ENCODE measurements around the gene SAT1. TPM values are rescaled to one million over a fixed set of nuclear protein-coding genes. Genes with fewer than 3 reads are reported as not detected.

The SAT1 gene
- total RNA-seq, 3 donors from 2014 or later, result 267 to 574 (median 449) TPM

GRCh38 chrX:23820235-23820782, 37.3 kb downstream of the SAT1 start:
- Histone ChIP-seq H3K4me3 (no peak overlapping the region), H3K36me3 (ENCODE audit: low read depth) (no peaks in the 10 kb centered on the region), H3K9me3 (no peaks in the 10 kb centered on the region), H3K4me1 (ENCODE audit: low read depth) (no peaks in the 10 kb centered on the region)
- TF ChIP-seq CTCF (IDR thresholded peaks at IDR 0.05), result no peak
- no peak for DNase-seq
- no peak for ATAC-seq
- intact Hi-C loops (cut with DNase I, micrococcal nuclease), result no loop called here

- no peak for TF ChIP-seq CTCF (IDR thresholded peaks at IDR 0.05)
- intact Hi-C loops (cut with DNase I, micrococcal nuclease), result no loop called here
- ATAC-seq (peak; percentile 20), DNase-seq (no peak)
- no peaks in the 10 kb centered on the region for H3K9me3 ChIP-seq
- no peak overlapping the region for H3K4me3 ChIP-seq
- no peaks in the 10 kb centered on the region for H3K4me1 ChIP-seq (ENCODE audit: low read depth)
- H3K36me3 ChIP-seq (ENCODE audit: low read depth), result no peaks in the 10 kb centered on the region
These were observed 38.9 kb downstream of the SAT1 start for GRCh38 chrX:23821847-23822246.

GRCh38 chrX:23822397-23822796, 39.4 kb downstream of the SAT1 start:
- no peaks in the 10 kb centered on the region for H3K9me3 ChIP-seq
- peak; percentile 96 for ATAC-seq
- no peaks in the 10 kb centered on the region for H3K4me1 ChIP-seq (ENCODE audit: low read depth)
- TF ChIP-seq CTCF (IDR thresholded peaks at IDR 0.05), result no peak
- no peak overlapping the region for H3K4me3 ChIP-seq
- no peaks in the 10 kb centered on the region for H3K36me3 ChIP-seq (ENCODE audit: low read depth)
- intact Hi-C loops (cut with DNase I, micrococcal nuclease), result no loop called here
- DNase-seq, result no peak

- ATAC-seq, result peak; percentile 17
- intact Hi-C loops (cut with DNase I, micrococcal nuclease), result no loop called here
These were observed 39.9 kb downstream of the SAT1 start for GRCh38 chrX:23822841-23823240.

GRCh38 chrX:23825675-23826074, 42.7 kb downstream of the SAT1 start:
- no peak overlapping the region for H3K4me3 ChIP-seq
- TF ChIP-seq CTCF (IDR thresholded peaks at IDR 0.05), result no peak
- H3K36me3 ChIP-seq (ENCODE audit: low read depth), result no peaks in the 10 kb centered on the region
- H3K9me3 ChIP-seq, result no peaks in the 10 kb centered on the region
- DNase-seq (no peak), ATAC-seq (no peak)
- H3K4me1 ChIP-seq (ENCODE audit: low read depth), result no peaks in the 10 kb centered on the region
- intact Hi-C loops (cut with DNase I, micrococcal nuclease), result no loop called here

More at GRCh38 chrX:23822841-23823240, 39.9 kb downstream of the SAT1 start:
- no peak for TF ChIP-seq CTCF (IDR thresholded peaks at IDR 0.05)
- no peak for DNase-seq
- Histone ChIP-seq H3K4me3 (no peak overlapping the region), H3K36me3 (ENCODE audit: low read depth) (no peaks in the 10 kb centered on the region), H3K4me1 (ENCODE audit: low read depth) (no peaks in the 10 kb centered on the region), H3K9me3 (no peaks in the 10 kb centered on the region)

- DNase-seq, result no peak
- no peaks in the 10 kb centered on the region for H3K36me3 ChIP-seq (ENCODE audit: low read depth)
- intact Hi-C loops (cut with DNase I, micrococcal nuclease), result no loop called here
- no peak overlapping the region for H3K4me3 ChIP-seq
- no peaks in the 10 kb centered on the region for H3K4me1 ChIP-seq (ENCODE audit: low read depth)
- no peak for ATAC-seq
- TF ChIP-seq CTCF (IDR thresholded peaks at IDR 0.05), result no peak
- no peaks in the 10 kb centered on the region for H3K9me3 ChIP-seq
These were observed 43.2 kb downstream of the SAT1 start for GRCh38 chrX:23826216-23826615.
